Prostate gland (tissue), 2 donors: Measurements from ENCODE around the gene ITGA11.

Source experiments
- POLR2AphosphoS5 ChIP-seq: sonication (generic); formaldehyde crosslinking; IDR thresholded peaks from one replicate; pipeline ENCODE4 v1.6.1; 2017; ENCODE audit warnings: antibody characterized with exemption
- TF ChIP-seq, protein P1 (sequence below), 4 experiments: fragments of 200-600 bp in 2 of 4; fragments of 450-650 bp in 2 of 4; sonication (generic) in 2 of 4; IDR thresholded peaks; 1 replicate in 3 of 4; 2 replicates in 1 of 4; pipeline ENCODE4 v1.5.1; 2016 to 2019; ENCODE audit warnings: antibody characterized with exemption in 4 of 4, mild to moderate bottlenecking in 2 of 4, moderate library complexity in 2 of 4

DNA sequence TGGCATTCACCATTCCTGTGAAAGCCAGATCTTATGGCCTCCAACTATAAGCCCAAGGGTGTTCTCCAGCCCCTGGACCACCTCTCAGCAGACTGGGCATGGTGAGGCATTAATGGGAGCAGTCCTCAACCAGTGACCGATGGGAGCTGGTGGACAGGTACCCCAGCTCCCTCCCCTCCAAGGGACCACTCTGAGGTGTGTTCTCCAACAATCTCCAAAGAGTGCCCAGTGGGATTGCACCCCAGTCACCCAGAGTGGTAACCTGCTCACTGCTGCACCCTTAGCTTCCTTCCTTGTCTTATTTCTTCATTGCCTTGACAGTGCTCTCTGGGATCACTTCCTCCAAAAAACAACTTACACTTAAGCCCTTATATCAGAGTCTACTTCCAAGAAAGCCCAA is 8.2 kb upstream of the ITGA11 start:
- TF ChIP-seq, protein P1, sequence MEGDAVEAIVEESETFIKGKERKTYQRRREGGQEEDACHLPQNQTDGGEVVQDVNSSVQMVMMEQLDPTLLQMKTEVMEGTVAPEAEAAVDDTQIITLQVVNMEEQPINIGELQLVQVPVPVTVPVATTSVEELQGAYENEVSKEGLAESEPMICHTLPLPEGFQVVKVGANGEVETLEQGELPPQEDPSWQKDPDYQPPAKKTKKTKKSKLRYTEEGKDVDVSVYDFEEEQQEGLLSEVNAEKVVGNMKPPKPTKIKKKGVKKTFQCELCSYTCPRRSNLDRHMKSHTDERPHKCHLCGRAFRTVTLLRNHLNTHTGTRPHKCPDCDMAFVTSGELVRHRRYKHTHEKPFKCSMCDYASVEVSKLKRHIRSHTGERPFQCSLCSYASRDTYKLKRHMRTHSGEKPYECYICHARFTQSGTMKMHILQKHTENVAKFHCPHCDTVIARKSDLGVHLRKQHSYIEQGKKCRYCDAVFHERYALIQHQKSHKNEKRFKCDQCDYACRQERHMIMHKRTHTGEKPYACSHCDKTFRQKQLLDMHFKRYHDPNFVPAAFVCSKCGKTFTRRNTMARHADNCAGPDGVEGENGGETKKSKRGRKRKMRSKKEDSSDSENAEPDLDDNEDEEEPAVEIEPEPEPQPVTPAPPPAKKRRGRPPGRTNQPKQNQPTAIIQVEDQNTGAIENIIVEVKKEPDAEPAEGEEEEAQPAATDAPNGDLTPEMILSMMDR (IDR thresholded peaks at IDR 0.05), result no peak
- no peak for TF ChIP-seq POLR2AphosphoS5
